KMS-11 (cell line): Measurements from ENCODE around the gene SMTNL2.

Experiments used
- H2AFZ ChIP-seq: fragments of 200-600 bp; sonication (generic); 2 replicates; pipeline ENCODE4 v1.6.1; 2016; ENCODE audit warnings: antibody characterized with exemption, mixed run types, low read depth
- H3K27ac ChIP-seq: fragments of 200-600 bp; sonication (generic); 2 replicates; pipeline ENCODE4 v1.6.1; 2016; ENCODE audit warnings: mild to moderate bottlenecking, mixed run types
- H3K27me3 ChIP-seq: fragments of 200-600 bp; sonication (generic); 2 replicates; pipeline ENCODE4 v1.6.1; 2017; ENCODE audit warnings: mild to moderate bottlenecking, low read depth, mixed run types, moderate library complexity; ENCODE audit not compliant: insufficient read depth
- H3K36me3 ChIP-seq: fragments of 200-600 bp; sonication (generic); 2 replicates; pipeline ENCODE4 v1.6.1; 2017; ENCODE audit warnings: mild to moderate bottlenecking, mixed run types; ENCODE audit not compliant: insufficient read depth
- H3K4me1 ChIP-seq: fragments of 200-600 bp; sonication (generic); 2 replicates; pipeline ENCODE4 v1.6.1; 2016; ENCODE audit warnings: mild to moderate bottlenecking, low read depth, mixed run types; ENCODE audit not compliant: poor library complexity, severe bottlenecking
- H3K4me2 ChIP-seq: fragments of 200-600 bp; sonication (generic); 2 replicates; pipeline ENCODE4 v1.7.0; 2016; ENCODE audit warnings: mild to moderate bottlenecking, mixed run types
- H3K4me3 ChIP-seq: fragments of 200-600 bp; sonication (generic); IDR thresholded peaks from 2 replicates; pipeline ENCODE4 v1.6.1; 2017; ENCODE audit warnings: low read depth, low read length, mixed read lengths; ENCODE audit not compliant: insufficient read depth
- H3K79me2 ChIP-seq: fragments of 200-600 bp; sonication (generic); 2 replicates; pipeline ENCODE4 v1.6.1; 2016; ENCODE audit warnings: low read depth, mixed run types; ENCODE audit not compliant: insufficient read depth
- H3K9ac ChIP-seq: fragments of 200-600 bp; sonication (generic); 2 replicates; pipeline ENCODE4 v1.6.1; 2016; ENCODE audit warnings: mild to moderate bottlenecking, mixed run types
- H4K20me1 ChIP-seq: fragments of 200-600 bp; sonication (generic); 2 replicates; pipeline ENCODE4 v1.6.1; 2016; ENCODE audit warnings: mild to moderate bottlenecking, mixed run types; ENCODE audit not compliant: insufficient read depth
- CTCF ChIP-seq: fragments of 200-600 bp; sonication (generic); conservative IDR thresholded peaks from 2 replicates; pipeline ENCODE4 v1.6.1; 2017; ENCODE audit warnings: low read depth, mild to moderate bottlenecking, antibody characterized with exemption, low read length, moderate library complexity, mixed read lengths

The SMTNL2 gene

GRCh38 chr17:4632581-4632920 lies 48.2 kb downstream of the SMTNL2 start:
- H4K20me1 ChIP-seq = no peaks in the 10 kb centered on the region
- no peak overlapping the region for H3K4me2 ChIP-seq
- no peak for TF ChIP-seq CTCF
- H3K27ac ChIP-seq = no peak overlapping the region
- no peak overlapping the region for H3K9ac ChIP-seq
- no peak overlapping the region for H3K4me3 ChIP-seq
- H3K27me3 ChIP-seq = peaks cover 2% of the 10 kb centered on the region; the same call in 1 of the 2 replicates
- no peaks in the 10 kb centered on the region for H3K79me2 ChIP-seq
- H3K36me3 ChIP-seq = no peaks in the 10 kb centered on the region
- H2AFZ ChIP-seq = no peak overlapping the region
- H3K4me1 ChIP-seq = no peaks in the 10 kb centered on the region

GRCh38 chr17:4633643-4634042 lies 49.3 kb downstream of the SMTNL2 start:
- Histone ChIP-seq H3K27ac (no peak overlapping the region), H3K36me3 (no peaks in the 10 kb centered on the region), H4K20me1 (no peaks in the 10 kb centered on the region), H3K79me2 (no peaks in the 10 kb centered on the region), H3K4me1 (no peaks in the 10 kb centered on the region), H3K4me2 (no peak overlapping the region), H3K4me3 (no peak overlapping the region), H3K27me3 (peaks cover 2% of the 10 kb centered on the region; the same call in 1 of the 2 replicates), H3K9ac (no peak overlapping the region), H2AFZ (no peak overlapping the region)
- TF ChIP-seq CTCF = no peak

- Histone ChIP-seq H3K9ac (no peak overlapping the region), H3K27me3 (peaks cover 2% of the 10 kb centered on the region; the same call in 1 of the 2 replicates), H3K27ac (no peak overlapping the region), H3K79me2 (no peaks in the 10 kb centered on the region), H3K4me1 (no peaks in the 10 kb centered on the region), H3K4me3 (no peak overlapping the region), H3K36me3 (no peaks in the 10 kb centered on the region), H2AFZ (no peak overlapping the region), H3K4me2 (no peak overlapping the region), H4K20me1 (no peaks in the 10 kb centered on the region)
- no peak for TF ChIP-seq CTCF
Measured at GRCh38 chr17:4634976-4635375, 50.6 kb downstream of the SMTNL2 start.

DNA sequence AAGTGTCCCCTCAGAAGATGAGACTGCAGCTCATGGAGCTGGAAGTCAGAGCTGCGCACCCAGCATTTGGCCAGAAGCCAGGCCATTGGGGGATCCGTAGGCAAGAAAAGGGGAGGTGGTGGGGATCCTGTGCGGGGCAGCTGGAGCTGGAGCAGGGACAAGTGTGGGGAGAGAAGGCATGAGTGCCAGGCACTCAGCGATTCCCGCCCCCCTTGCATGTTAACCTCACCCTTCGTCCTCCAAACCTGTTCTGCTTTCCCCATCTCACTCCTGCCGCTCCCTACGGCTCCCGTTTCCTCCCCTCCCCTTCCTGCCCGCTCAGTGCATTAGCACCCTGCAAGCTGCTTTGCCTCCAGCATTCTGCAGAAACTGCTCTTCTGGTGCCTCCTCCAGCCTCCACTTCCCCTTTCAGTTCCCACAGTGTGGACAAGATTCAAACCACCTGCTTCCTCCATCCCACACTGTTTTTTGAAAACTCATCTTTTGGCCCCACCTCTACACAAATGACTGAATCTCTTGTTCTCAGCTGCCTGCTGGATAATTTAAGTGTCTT lies 51.6 kb downstream of the SMTNL2 start:
- no peak overlapping the region for H2AFZ ChIP-seq
- H3K9ac ChIP-seq = no peak overlapping the region
- no peak overlapping the region for H3K4me3 ChIP-seq

More for the DNA sequence above, 51.6 kb downstream of the SMTNL2 start:
- no peak for TF ChIP-seq CTCF
- Histone ChIP-seq H3K36me3 (no peaks in the 10 kb centered on the region), H3K79me2 (no peaks in the 10 kb centered on the region), H4K20me1 (no peaks in the 10 kb centered on the region), H3K27me3 (peaks cover 2% of the 10 kb centered on the region; the same call in 1 of the 2 replicates), H3K4me1 (no peaks in the 10 kb centered on the region), H3K27ac (no peak overlapping the region), H3K4me2 (no peak overlapping the region)
